K562 (cell line): ENCODE data around the gene TRMT2A. TPM values are rescaled to one million over a fixed set of nuclear protein-coding genes. Genes with fewer than 3 reads are reported as not detected.

Source experiments
- E2F6 ChIP-seq, 2 experiments: IDR thresholded peaks; 2 replicates each; pipeline ENCODE4 v1.6.1; 2011; ENCODE audit warnings: borderline replicate concordance in 1 of 2, control low read depth in 1 of 2, low read depth in 1 of 2, low read length in 1 of 2, mild to moderate bottlenecking in 1 of 2, mixed read lengths in 1 of 2, moderate library complexity in 1 of 2; ENCODE audit not compliant: insufficient read depth in 1 of 2, insufficient read length in 1 of 2, poor library complexity in 1 of 2, severe bottlenecking in 1 of 2; ENCODE audit errors: extremely low read depth in 1 of 2
- EP300 ChIP-seq: IDR thresholded peaks from 2 replicates; pipeline ENCODE4 v1.6.1; 2012; ENCODE audit warnings: low read length, improper control_type of control experiment
- FOXK1 ChIP-seq: sonication (generic); formaldehyde crosslinking; IDR thresholded peaks from 2 replicates; pipeline ENCODE4 v1.8.0; 2022; ENCODE audit warnings: missing genetic modification reagents, mild to moderate bottlenecking, borderline replicate concordance
- FOXK2 ChIP-seq, 2 experiments: fragments of 450-650 bp; IDR thresholded peaks in 1 of 2; conservative IDR thresholded peaks in 1 of 2; 2 replicates each; pipeline ENCODE4 v1.6.1; 2016; ENCODE audit warnings: low read depth in 2 of 2, mild to moderate bottlenecking in 1 of 2
- HNRNPL ChIP-seq: fragments of 200-400 bp; formaldehyde crosslinking; IDR thresholded peaks from 2 replicates; pipeline ENCODE4 v1.6.1; 2017; ENCODE audit warnings: low read depth, mild to moderate bottlenecking, low read length
- POLR2G ChIP-seq: fragments of 200-400 bp; formaldehyde crosslinking; IDR thresholded peaks from 2 replicates; pipeline ENCODE4 v1.6.1; 2017; ENCODE audit warnings: low read depth, mild to moderate bottlenecking, antibody characterized with exemption, low read length, moderate library complexity
- SIX5 ChIP-seq, 2 experiments: IDR thresholded peaks; 2 replicates each; pipeline ENCODE4 v1.6.1; 2011; ENCODE audit warnings: low read length in 2 of 2, borderline replicate concordance in 1 of 2, low read depth in 1 of 2, mild to moderate bottlenecking in 1 of 2, moderate library complexity in 1 of 2; ENCODE audit not compliant: insufficient read depth in 1 of 2
- SMARCE1 ChIP-seq: fragments of 450-650 bp; IDR thresholded peaks from 2 replicates; pipeline ENCODE4 v1.7.1; 2016; ENCODE audit warnings: mild to moderate bottlenecking
- SREBF2 ChIP-seq: sonication (generic); formaldehyde crosslinking; IDR thresholded peaks from 2 replicates; pipeline ENCODE4 v1.4.0; 2020; ENCODE audit warnings: mild to moderate bottlenecking, missing genetic modification reagents
- TCF7L2 ChIP-seq: fragments of 150-350 bp; IDR thresholded peaks from 2 replicates; pipeline ENCODE4 v1.6.1; 2016; ENCODE audit warnings: low read depth, mild to moderate bottlenecking, low read length, moderate library complexity
- THAP12 ChIP-seq: fragments of 250-450 bp; sonication (Bioruptor Pico); IDR thresholded peaks from 2 replicates; pipeline ENCODE4 v1.9.0; 2021; ENCODE audit warnings: mild to moderate bottlenecking, inconsistent platforms
- ZNF23 ChIP-seq: fragments of 250-450 bp; sonication (Bioruptor Pico); IDR thresholded peaks from 2 replicates; pipeline ENCODE4 v1.4.0; 2020; ENCODE audit warnings: mild to moderate bottlenecking
- ZNF431 ChIP-seq: sonication (generic); formaldehyde crosslinking; IDR thresholded peaks from 2 replicates; pipeline ENCODE4 v1.8.0; 2022; ENCODE audit warnings: mild to moderate bottlenecking, missing genetic modification reagents
- ZNF592 ChIP-seq: fragments of 450-650 bp; IDR thresholded peaks from 2 replicates; pipeline ENCODE4 v1.6.1; 2017; ENCODE audit warnings: antibody characterized with exemption, mild to moderate bottlenecking
- ZNF707 ChIP-seq: fragments of 250-450 bp; sonication (Bioruptor Pico); conservative IDR thresholded peaks from 2 replicates; pipeline ENCODE4 v1.8.0; 2022; ENCODE audit warnings: inconsistent platforms, mild to moderate bottlenecking, moderate library complexity
- polyA plus RNA-seq, 8 experiments: library from polyadenylated mRNA; depleted of rRNA in 4 of 8; stranded (reverse) in 5 of 8; unstranded in 3 of 8; fragments of >200 nt; fragmentation: Nextera tagmentation in 2 of 8; fragmentation: Illumina TruSeq in 1 of 8; extraction: Ambion mirVana in 2 of 8; extraction: Trizol in 1 of 8; gene quantifications; 2 replicates each; pipeline versions ENCODE4 v1.2.1 to v1.2.3, GENCODE V29; 2011 to 2014; ENCODE audit warnings: inconsistent platforms in 1 of 8, missing spikeins in 1 of 8
- total RNA-seq, 7 experiments: library from RNA; depleted of rRNA in 6 of 7; stranded (reverse); fragments of >200 nt in 6 of 7; fragmentation: Illumina TruSeq in 2 of 7; extraction: Trizol in 2 of 7; gene quantifications; 2 replicates each; pipeline versions ENCODE4 v1.2.1 to v1.2.3, GENCODE V29; 2011 to 2021; ENCODE audit warnings: low replicate concordance in 1 of 7
- TF ChIP-seq, protein P1 (sequence below): sonication (generic); formaldehyde crosslinking; IDR thresholded peaks from 2 replicates; pipeline ENCODE4 v1.4.0; 2020; ENCODE audit warnings: mild to moderate bottlenecking, missing genetic modification reagents

Gene TRMT2A
- total and polyA plus RNA-seq, 9 of the 15 experiments (the other 6 are each of a cell fraction or from before 2014, with no cell fraction given), result 1.6 to 265 (median 140) TPM

GRCh38 chr22:20116951-20117632 lies at the start of gene TRMT2A (continued):
- TF ChIP-seq ZNF592 (no peak), THAP12 (CRISPR knock-in tag) (peak; percentile 100), FOXK1 (no peak), ZNF431 (CRISPR knock-in tag) (no peak), FOXK2 (conservative IDR thresholded peaks at IDR 0.05 in 1 of 2, IDR thresholded peaks at IDR 0.05 in 1 of 2; ENCODE audit: low read depth in 2 of 2) (no peak), E2F6 (IDR thresholded peaks at IDR 0.05; ENCODE audit: borderline replicate concordance in 1 of 2, extremely low read depth in 1 of 2, insufficient read depth in 1 of 2, insufficient read length in 1 of 2, low read depth in 1 of 2, low read length in 1 of 2, poor library complexity in 1 of 2, severe bottlenecking in 1 of 2) (peak; percentile 99 to 100), ZNF23 (CRISPR knock-in tag) (no peak), ZNF707 (no peak), SIX5 (IDR thresholded peaks at IDR 0.05; ENCODE audit: borderline replicate concordance in 1 of 2, insufficient read depth in 1 of 2, low read depth in 1 of 2, low read length in 2 of 2) (peak in 1 of 2 experiments; percentile 68; a peak in 2 of 4 replicates), HNRNPL (peak; percentile 81), POLR2G (peak; percentile 93), TCF7L2 (peak; percentile 51; the same call in 1 of the 2 replicates), SREBF2 (CRISPR knock-in tag) (no peak), EP300 (peak; percentile 89), SMARCE1 (no peak)
- TF ChIP-seq, protein P1, sequence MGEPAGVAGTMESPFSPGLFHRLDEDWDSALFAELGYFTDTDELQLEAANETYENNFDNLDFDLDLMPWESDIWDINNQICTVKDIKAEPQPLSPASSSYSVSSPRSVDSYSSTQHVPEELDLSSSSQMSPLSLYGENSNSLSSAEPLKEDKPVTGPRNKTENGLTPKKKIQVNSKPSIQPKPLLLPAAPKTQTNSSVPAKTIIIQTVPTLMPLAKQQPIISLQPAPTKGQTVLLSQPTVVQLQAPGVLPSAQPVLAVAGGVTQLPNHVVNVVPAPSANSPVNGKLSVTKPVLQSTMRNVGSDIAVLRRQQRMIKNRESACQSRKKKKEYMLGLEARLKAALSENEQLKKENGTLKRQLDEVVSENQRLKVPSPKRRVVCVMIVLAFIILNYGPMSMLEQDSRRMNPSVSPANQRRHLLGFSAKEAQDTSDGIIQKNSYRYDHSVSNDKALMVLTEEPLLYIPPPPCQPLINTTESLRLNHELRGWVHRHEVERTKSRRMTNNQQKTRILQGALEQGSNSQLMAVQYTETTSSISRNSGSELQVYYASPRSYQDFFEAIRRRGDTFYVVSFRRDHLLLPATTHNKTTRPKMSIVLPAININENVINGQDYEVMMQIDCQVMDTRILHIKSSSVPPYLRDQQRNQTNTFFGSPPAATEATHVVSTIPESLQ (CRISPR knock-in tag), result no peak
